HG02588 (cell line): ENCODE data around the gene ANXA3.

Experiments
- ATAC-seq: cut with Tn5 transposase; IDR thresholded peaks from one replicate; pipeline ENCODE4 v1.9.1; 2021; ENCODE audit warnings: mild to moderate bottlenecking, moderate library complexity; ENCODE audit not compliant: unreplicated experiment

ANXA3 gene

GRCh38 chr4:78642934-78643333 is 91.4 kb downstream of the ANXA3 start:
- no peak for ATAC-seq

- no peak for ATAC-seq
Measured at GRCh38 chr4:78644063-78644691, 92.6 kb downstream of the ANXA3 start.

- peak; percentile 83 for ATAC-seq
Measured at GRCh38 chr4:78644744-78645330, 93.3 kb downstream of the ANXA3 start.

GRCh38 chr4:78645853-78646757 is 94.5 kb downstream of the ANXA3 start:
- peak; percentile 51 for ATAC-seq

- ATAC-seq = no peak
Measured at GRCh38 chr4:78647272-78647671, 95.7 kb downstream of the ANXA3 start.

GRCh38 chr4:78648640-78649363 is 97.2 kb downstream of the ANXA3 start:
- no peak for ATAC-seq

GRCh38 chr4:78650106-78651024 is 98.8 kb downstream of the ANXA3 start:
- no peak for ATAC-seq

GRCh38 chr4:78651250-78651860 is 99.8 kb downstream of the ANXA3 start:
- ATAC-seq = no peak

- ATAC-seq = no peak
Measured at GRCh38 chr4:78652282-78652876, 100.8 kb downstream of the ANXA3 start.

- no peak for ATAC-seq
Measured at GRCh38 chr4:78653655-78654054, 102.1 kb downstream of the ANXA3 start.

GRCh38 chr4:78654807-78655206 is 103.2 kb downstream of the ANXA3 start:
- ATAC-seq = no peak

- no peak for ATAC-seq
Measured at GRCh38 chr4:78656968-78657445, 105.4 kb downstream of the ANXA3 start.

- ATAC-seq = no peak
Measured at GRCh38 chr4:78659264-78659663, 107.7 kb downstream of the ANXA3 start.

GRCh38 chr4:78659665-78660064 is 108.1 kb downstream of the ANXA3 start:
- no peak for ATAC-seq
